GM19467 (cell line): ENCODE data around the gene C20orf144.
A peak's percentile ranks its signal among the peaks of the same experiment; 100 is the strongest.

Source experiments
- ATAC-seq: cut with Tn5 transposase; IDR thresholded peaks from one replicate; pipeline ENCODE4 v1.9.1; 2021; ENCODE audit warnings: mild to moderate bottlenecking, moderate library complexity; ENCODE audit not compliant: unreplicated experiment

The C20orf144 gene

GRCh38 chr20:33664085-33664761 is 2.1 kb downstream of the C20orf144 start:
- ATAC-seq: no peak

GRCh38 chr20:33664762-33665144 is 2.6 kb downstream of the C20orf144 start:
- no peak for ATAC-seq

- ATAC-seq: peak; percentile 65
Measured at GRCh38 chr20:33666293-33667244, 4.4 kb downstream of the C20orf144 start, which contains the start of gene ACTL10. ACTL10 (plus strand) TSS chr20:33666943; CDS start chr20:33667498, 555 bp downstream.

- ATAC-seq: peak; percentile 4
Measured at GRCh38 chr20:33667245-33667675, 5.1 kb downstream of the C20orf144 start.

- peak; percentile 36 for ATAC-seq
Measured at GRCh38 chr20:33667676-33668465, 5.7 kb downstream of the C20orf144 start.

GRCh38 chr20:33668466-33669155 is 6.5 kb downstream of the C20orf144 start:
- ATAC-seq: no peak

- no peak for ATAC-seq
Measured at GRCh38 chr20:33669224-33669623, 7.1 kb downstream of the C20orf144 start.

- ATAC-seq: no peak
Measured at GRCh38 chr20:33669873-33670640, 7.9 kb downstream of the C20orf144 start.

- no peak for ATAC-seq
Measured at GRCh38 chr20:33670715-33671499, 8.8 kb downstream of the C20orf144 start.

- ATAC-seq: no peak
Measured at GRCh38 chr20:33671573-33672288, 9.6 kb downstream of the C20orf144 start.

- no peak for ATAC-seq
Measured at GRCh38 chr20:33672426-33673113, 10.4 kb downstream of the C20orf144 start.

GRCh38 chr20:33673114-33673409 is 10.9 kb downstream of the C20orf144 start:
- no peak for ATAC-seq

GRCh38 chr20:33673410-33674293 is 11.5 kb downstream of the C20orf144 start:
- ATAC-seq: no peak

GRCh38 chr20:33674294-33675135 is 12.4 kb downstream of the C20orf144 start, which contains the start of gene NECAB3:
NECAB3 (minus strand) TSS chr20:33674428; CDS start chr20:33674352, 76 bp downstream.
- no peak for ATAC-seq

GRCh38 chr20:33675136-33675959 is 13.2 kb downstream of the C20orf144 start:
- no peak for ATAC-seq
